Measurements from ENCODE around the gene CRYBB3. TPM values are rescaled to one million over a fixed set of nuclear protein-coding genes. Genes with fewer than 3 reads are reported as not detected.

The CRYBB3 gene
- polyA plus RNA-seq, 1 experiment: not detected

DNA sequence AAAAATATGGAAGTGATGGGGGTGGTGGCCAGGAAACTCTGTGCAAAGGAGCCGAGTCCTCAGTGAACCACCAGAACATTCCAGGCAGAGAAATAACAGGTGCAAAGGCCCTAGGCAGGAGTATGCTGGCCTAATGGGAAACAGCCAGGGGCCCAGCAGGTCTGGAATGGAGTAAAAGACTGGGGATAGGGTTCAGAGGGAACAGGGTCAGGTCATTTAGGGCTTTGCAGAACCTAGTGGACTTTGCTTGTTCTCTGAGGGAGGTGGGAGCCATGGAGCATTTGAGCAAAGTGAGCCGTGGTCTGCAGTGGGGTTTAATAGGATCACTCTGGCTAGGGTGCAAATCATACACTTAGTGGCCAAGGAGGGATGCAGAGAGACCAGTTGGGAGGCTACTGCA lies 8.7 kb downstream of the CRYBB3 start:
- H3K4me3 ChIP-seq (ENCODE audit: low read depth, low read length): no peak overlapping the region
- H3K9me3 ChIP-seq (ENCODE audit: control insufficient read depth, insufficient read depth, low read length): peaks cover 8% of the 10 kb centered on the region; the same call in 1 of the 2 replicates
- ChIA-PET POLR2A (no interaction called here), CTCF (interaction anchor here (0.6 kb wide), 1 partner anchor 152 kb away, joined by 3 read pairs; no protein-coding TSS in a partner anchor)
- TF ChIP-seq, protein P1, sequence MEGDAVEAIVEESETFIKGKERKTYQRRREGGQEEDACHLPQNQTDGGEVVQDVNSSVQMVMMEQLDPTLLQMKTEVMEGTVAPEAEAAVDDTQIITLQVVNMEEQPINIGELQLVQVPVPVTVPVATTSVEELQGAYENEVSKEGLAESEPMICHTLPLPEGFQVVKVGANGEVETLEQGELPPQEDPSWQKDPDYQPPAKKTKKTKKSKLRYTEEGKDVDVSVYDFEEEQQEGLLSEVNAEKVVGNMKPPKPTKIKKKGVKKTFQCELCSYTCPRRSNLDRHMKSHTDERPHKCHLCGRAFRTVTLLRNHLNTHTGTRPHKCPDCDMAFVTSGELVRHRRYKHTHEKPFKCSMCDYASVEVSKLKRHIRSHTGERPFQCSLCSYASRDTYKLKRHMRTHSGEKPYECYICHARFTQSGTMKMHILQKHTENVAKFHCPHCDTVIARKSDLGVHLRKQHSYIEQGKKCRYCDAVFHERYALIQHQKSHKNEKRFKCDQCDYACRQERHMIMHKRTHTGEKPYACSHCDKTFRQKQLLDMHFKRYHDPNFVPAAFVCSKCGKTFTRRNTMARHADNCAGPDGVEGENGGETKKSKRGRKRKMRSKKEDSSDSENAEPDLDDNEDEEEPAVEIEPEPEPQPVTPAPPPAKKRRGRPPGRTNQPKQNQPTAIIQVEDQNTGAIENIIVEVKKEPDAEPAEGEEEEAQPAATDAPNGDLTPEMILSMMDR (IDR thresholded peaks at IDR 0.05; ENCODE audit: low read depth, low read length): no peak
- DNase-seq (ENCODE audit: low read depth, low spot score): no peak
- H3K27ac ChIP-seq (ENCODE audit: low read depth, low read length): no peak overlapping the region
- H3K27me3 ChIP-seq (ENCODE audit: control insufficient read depth, insufficient read depth, low read length): no peaks in the 10 kb centered on the region

DNA sequence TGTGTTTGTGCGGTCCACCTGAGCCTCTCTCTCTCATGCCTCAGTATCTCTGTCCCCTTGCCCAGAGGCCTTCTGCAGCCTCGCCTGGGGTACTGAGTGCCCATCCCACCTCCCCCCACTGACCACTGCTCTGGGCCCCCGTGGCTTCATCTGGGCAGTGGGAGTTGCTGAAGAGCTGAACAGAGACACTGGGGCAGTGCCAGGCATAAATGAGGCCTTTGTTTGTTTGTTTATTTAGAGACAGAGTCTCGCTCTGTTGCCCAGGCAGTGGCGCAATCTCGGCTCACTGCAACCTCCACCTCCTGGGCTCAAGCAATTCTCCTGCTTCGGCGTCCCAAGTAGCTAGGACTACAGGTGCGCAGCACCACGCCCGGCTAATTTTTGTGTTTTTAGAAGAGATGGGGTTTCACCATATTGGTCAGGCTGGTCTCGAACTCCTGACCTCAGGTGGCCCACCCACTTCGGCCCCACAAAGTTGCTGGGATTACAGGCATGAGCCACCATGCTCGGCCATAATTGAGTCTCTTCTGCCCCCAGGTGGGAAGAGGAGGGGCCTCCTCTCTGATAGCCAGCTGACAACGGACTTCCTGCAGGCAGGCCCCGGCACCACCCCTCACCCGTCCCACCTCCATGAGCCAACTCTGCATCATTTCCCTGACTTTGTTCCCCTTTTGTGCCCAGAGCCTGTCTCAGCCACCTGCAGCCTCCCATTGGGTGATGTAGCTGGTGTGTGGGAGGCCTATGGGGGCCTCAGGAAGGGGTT lies 9.3 kb downstream of the CRYBB3 start:
- Histone ChIP-seq H3K27ac (ENCODE audit: low read depth, low read length) (no peak overlapping the region), H3K9me3 (ENCODE audit: control insufficient read depth, insufficient read depth, low read length) (peaks cover 8% of the 10 kb centered on the region; the same call in 1 of the 2 replicates), H3K4me3 (ENCODE audit: low read depth, low read length) (no peak overlapping the region), H3K27me3 (ENCODE audit: control insufficient read depth, insufficient read depth, low read length) (no peaks in the 10 kb centered on the region)
- ChIA-PET CTCF (interaction anchor here (0.6 kb wide), 1 partner anchor 151 kb away, joined by 3 read pairs; no protein-coding TSS in a partner anchor), POLR2A (no interaction called here)
- no peak for DNase-seq (ENCODE audit: low read depth, low spot score)
- TF ChIP-seq, protein P1 (IDR thresholded peaks at IDR 0.05; ENCODE audit: low read depth, low read length): no peak

DNA sequence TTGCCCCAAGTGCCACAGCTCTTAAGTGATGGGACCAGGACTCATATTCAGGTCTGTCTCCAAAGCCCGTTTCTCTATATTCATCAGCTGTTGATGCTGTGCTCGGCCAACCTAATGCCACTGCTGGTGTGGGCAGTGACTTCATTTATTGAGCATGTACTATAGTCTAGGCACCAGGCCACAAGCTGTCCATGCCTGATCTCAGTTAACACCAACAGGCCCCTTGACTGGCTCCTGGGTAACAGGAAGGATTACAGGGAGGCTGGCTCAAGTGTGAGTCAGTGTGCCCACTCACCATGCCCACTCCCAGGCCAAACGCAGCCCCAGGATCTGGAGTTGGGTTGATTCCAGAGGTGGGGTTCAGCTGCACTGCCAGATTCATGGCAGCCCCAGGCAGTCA lies 11.1 kb downstream of the CRYBB3 start:
- H3K27ac ChIP-seq (ENCODE audit: low read depth, low read length): no peak overlapping the region
- H3K9me3 ChIP-seq (ENCODE audit: control insufficient read depth, insufficient read depth, low read length): peaks cover 8% of the 10 kb centered on the region; the same call in 1 of the 2 replicates
- POLR2A ChIA-PET: no interaction called here
- H3K4me3 ChIP-seq (ENCODE audit: low read depth, low read length): no peak overlapping the region
- TF ChIP-seq, protein P1 (IDR thresholded peaks at IDR 0.05; ENCODE audit: low read depth, low read length): no peak
- H3K27me3 ChIP-seq (ENCODE audit: control insufficient read depth, insufficient read depth, low read length): no peaks in the 10 kb centered on the region
- CTCF ChIA-PET: interaction anchor here (3.3 kb wide), 1 partner anchor 8 kb away, joined by 17 read pairs; no protein-coding TSS in a partner anchor
- no peak for DNase-seq (ENCODE audit: low read depth, low spot score)

DNA sequence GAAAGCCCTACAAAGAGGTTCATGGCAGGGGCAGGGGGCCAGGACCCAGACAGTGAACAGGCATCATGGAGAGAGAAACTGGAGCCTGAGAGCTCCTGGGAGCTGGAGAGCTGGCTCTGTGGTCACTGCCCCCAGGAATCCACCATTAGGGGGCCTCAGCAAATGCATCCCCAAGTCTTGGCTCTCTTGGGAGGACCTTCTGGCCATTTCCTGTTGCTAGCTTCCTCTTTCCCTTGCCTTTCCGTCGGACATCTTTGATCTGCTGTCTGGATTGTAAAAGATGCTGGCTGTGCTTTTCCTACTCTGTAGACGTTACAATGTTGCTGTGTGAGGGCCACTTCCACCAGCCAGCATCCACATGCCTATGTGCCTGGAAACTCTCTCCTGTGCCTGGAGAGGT lies 12.7 kb downstream of the CRYBB3 start:
- H3K4me3 ChIP-seq (ENCODE audit: low read depth, low read length): no peak overlapping the region
- CTCF ChIA-PET: interaction anchor here (3.3 kb wide), 1 partner anchor 10 kb away, joined by 17 read pairs; no protein-coding TSS in a partner anchor
- POLR2A ChIA-PET: no interaction called here
- H3K27me3 ChIP-seq (ENCODE audit: control insufficient read depth, insufficient read depth, low read length): no peaks in the 10 kb centered on the region
- TF ChIP-seq, protein P1 (IDR thresholded peaks at IDR 0.05; ENCODE audit: low read depth, low read length): no peak
- no peak overlapping the region for H3K27ac ChIP-seq (ENCODE audit: low read depth, low read length)
- H3K9me3 ChIP-seq (ENCODE audit: control insufficient read depth, insufficient read depth, low read length): peaks cover 4% of the 10 kb centered on the region; the same call in 1 of the 2 replicates
- no peak for DNase-seq (ENCODE audit: low read depth, low spot score)

DNA sequence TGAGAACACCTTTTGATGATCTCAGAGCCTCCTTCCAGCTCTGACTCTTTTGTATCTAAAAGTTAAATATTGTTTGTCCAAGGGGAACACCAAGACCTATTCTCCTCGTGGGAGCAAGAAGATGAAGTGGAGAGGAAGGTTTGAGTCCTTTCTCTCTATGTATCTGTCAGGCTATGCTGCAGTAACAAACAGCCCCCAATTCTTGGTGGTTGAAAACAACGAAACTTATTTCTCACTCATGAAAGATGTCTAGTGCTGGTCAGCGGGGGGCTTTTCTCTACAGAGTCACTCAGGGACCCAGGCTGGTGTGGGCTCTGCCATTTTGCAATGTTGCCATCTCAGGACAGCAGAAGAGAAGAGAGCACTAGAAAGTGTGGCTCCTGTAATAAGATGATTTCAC lies 13.6 kb downstream of the CRYBB3 start:
- POLR2A ChIA-PET: no interaction called here
- H3K27me3 ChIP-seq (ENCODE audit: control insufficient read depth, insufficient read depth, low read length): no peaks in the 10 kb centered on the region
- no peak overlapping the region for H3K4me3 ChIP-seq (ENCODE audit: low read depth, low read length)
- TF ChIP-seq, protein P1 (IDR thresholded peaks at IDR 0.05; ENCODE audit: low read depth, low read length): no peak
- peaks cover 4% of the 10 kb centered on the region; the same call in 1 of the 2 replicates for H3K9me3 ChIP-seq (ENCODE audit: control insufficient read depth, insufficient read depth, low read length)
- DNase-seq (ENCODE audit: low read depth, low spot score): no peak
- CTCF ChIA-PET: interaction anchor here (3.3 kb wide), 1 partner anchor 11 kb away, joined by 17 read pairs; no protein-coding TSS in a partner anchor
- H3K27ac ChIP-seq (ENCODE audit: low read depth, low read length): no peak overlapping the region

All from AG04450 (cell line).